Measurements from ENCODE around the gene CD22.

CD22 gene

GRCh38 chr19:35304036-35304435 lies 25.0 kb upstream of the CD22 start:
- Histone ChIP-seq H3K9ac (ENCODE audit: low read depth in 1 of 2, low read length in 2 of 2) (no peak overlapping the region), H3K9me3 (ENCODE audit: control insufficient read depth in 1 of 2, low read length in 2 of 2) (no peaks in the 10 kb centered on the region), H3K36me3 (ENCODE audit: control insufficient read depth in 1 of 2, insufficient read depth in 2 of 2, low read length in 2 of 2) (no peaks in the 10 kb centered on the region), H3K27ac (ENCODE audit: low read depth, low read length) (no peak overlapping the region), H3K4me3 (ENCODE audit: low read depth in 1 of 2, low read length in 2 of 2) (no peak overlapping the region), H3K4me1 (ENCODE audit: control insufficient read depth in 1 of 2, insufficient read depth in 2 of 2, low read length in 2 of 2) (peaks cover 0 to under 1% of the 10 kb centered on the region in 2 donors), H3K27me3 (ENCODE audit: control insufficient read depth in 1 of 2, insufficient read depth in 2 of 2, low read length in 2 of 2) (no peaks in the 10 kb centered on the region)

GRCh38 chr19:35305181-35305580 lies 23.8 kb upstream of the CD22 start:
- Histone ChIP-seq H3K9ac (ENCODE audit: low read depth in 1 of 2, low read length in 2 of 2) (no peak overlapping the region), H3K27ac (ENCODE audit: low read depth, low read length) (no peak overlapping the region), H3K4me1 (ENCODE audit: control insufficient read depth in 1 of 2, insufficient read depth in 2 of 2, low read length in 2 of 2) (peaks cover 0 to 8% of the 10 kb centered on the region in 2 donors), H3K36me3 (ENCODE audit: control insufficient read depth in 1 of 2, insufficient read depth in 2 of 2, low read length in 2 of 2) (no peaks in the 10 kb centered on the region), H3K4me3 (ENCODE audit: low read depth in 1 of 2, low read length in 2 of 2) (no peak overlapping the region), H3K9me3 (ENCODE audit: control insufficient read depth in 1 of 2, low read length in 2 of 2) (no peaks in the 10 kb centered on the region), H3K27me3 (ENCODE audit: control insufficient read depth in 1 of 2, insufficient read depth in 2 of 2, low read length in 2 of 2) (no peaks in the 10 kb centered on the region)

GRCh38 chr19:35306473-35307246 lies 22.3 kb upstream of the CD22 start:
- Histone ChIP-seq H3K36me3 (ENCODE audit: control insufficient read depth in 1 of 2, insufficient read depth in 2 of 2, low read length in 2 of 2) (no peaks in the 10 kb centered on the region), H3K4me3 (ENCODE audit: low read depth in 1 of 2, low read length in 2 of 2) (no peak overlapping the region), H3K9me3 (ENCODE audit: control insufficient read depth in 1 of 2, low read length in 2 of 2) (no peaks in the 10 kb centered on the region), H3K9ac (ENCODE audit: low read depth in 1 of 2, low read length in 2 of 2) (no peak overlapping the region), H3K27ac (ENCODE audit: low read depth, low read length) (no peak overlapping the region), H3K4me1 (ENCODE audit: control insufficient read depth in 1 of 2, insufficient read depth in 2 of 2, low read length in 2 of 2) (peaks cover 0 to 8% of the 10 kb centered on the region in 2 donors), H3K27me3 (ENCODE audit: control insufficient read depth in 1 of 2, insufficient read depth in 2 of 2, low read length in 2 of 2) (no peaks in the 10 kb centered on the region)

GRCh38 chr19:35307931-35308330 lies 21.1 kb upstream of the CD22 start:
- Histone ChIP-seq H3K36me3 (ENCODE audit: control insufficient read depth in 1 of 2, insufficient read depth in 2 of 2, low read length in 2 of 2) (no peaks in the 10 kb centered on the region), H3K27me3 (ENCODE audit: control insufficient read depth in 1 of 2, insufficient read depth in 2 of 2, low read length in 2 of 2) (no peaks in the 10 kb centered on the region), H3K4me3 (ENCODE audit: low read depth in 1 of 2, low read length in 2 of 2) (no peak overlapping the region), H3K27ac (ENCODE audit: low read depth, low read length) (no peak overlapping the region), H3K9ac (ENCODE audit: low read depth in 1 of 2, low read length in 2 of 2) (no peak overlapping the region), H3K9me3 (ENCODE audit: control insufficient read depth in 1 of 2, low read length in 2 of 2) (no peaks in the 10 kb centered on the region), H3K4me1 (ENCODE audit: control insufficient read depth in 1 of 2, insufficient read depth in 2 of 2, low read length in 2 of 2) (peaks cover 0 to 8% of the 10 kb centered on the region in 2 donors)

- Histone ChIP-seq H3K4me1 (ENCODE audit: control insufficient read depth in 1 of 2, insufficient read depth in 2 of 2, low read length in 2 of 2) (peaks cover 0 to 8% of the 10 kb centered on the region in 2 donors), H3K9me3 (ENCODE audit: control insufficient read depth in 1 of 2, low read length in 2 of 2) (no peaks in the 10 kb centered on the region), H3K9ac (ENCODE audit: low read depth in 1 of 2, low read length in 2 of 2) (peak overlapping the region in 1 of 2 donors; percentile 25), H3K36me3 (ENCODE audit: control insufficient read depth in 1 of 2, insufficient read depth in 2 of 2, low read length in 2 of 2) (no peaks in the 10 kb centered on the region), H3K27ac (ENCODE audit: low read depth, low read length) (no peak overlapping the region), H3K27me3 (ENCODE audit: control insufficient read depth in 1 of 2, insufficient read depth in 2 of 2, low read length in 2 of 2) (no peaks in the 10 kb centered on the region), H3K4me3 (ENCODE audit: low read depth in 1 of 2, low read length in 2 of 2) (no peak overlapping the region)
Observed at GRCh38 chr19:35308910-35309309, 20.1 kb upstream of the CD22 start.

- no peaks in the 10 kb centered on the region for H3K36me3 ChIP-seq (ENCODE audit: control insufficient read depth in 1 of 2, insufficient read depth in 2 of 2, low read length in 2 of 2)
- no peak overlapping the region for H3K9ac ChIP-seq (ENCODE audit: low read depth in 1 of 2, low read length in 2 of 2)
- H3K27ac ChIP-seq (ENCODE audit: low read depth, low read length) = no peak overlapping the region
Observed at GRCh38 chr19:35309481-35310279, 19.3 kb upstream of the CD22 start.

GRCh38 chr19:35310331-35310730 lies 18.7 kb upstream of the CD22 start:
- Histone ChIP-seq H3K27ac (ENCODE audit: low read depth, low read length) (no peak overlapping the region), H3K4me3 (ENCODE audit: low read depth in 1 of 2, low read length in 2 of 2) (no peak overlapping the region), H3K36me3 (ENCODE audit: control insufficient read depth in 1 of 2, insufficient read depth in 2 of 2, low read length in 2 of 2) (no peaks in the 10 kb centered on the region)

More at GRCh38 chr19:35309481-35310279, 19.3 kb upstream of the CD22 start:
- Histone ChIP-seq H3K27me3 (ENCODE audit: control insufficient read depth in 1 of 2, insufficient read depth in 2 of 2, low read length in 2 of 2) (no peaks in the 10 kb centered on the region), H3K9me3 (ENCODE audit: control insufficient read depth in 1 of 2, low read length in 2 of 2) (no peaks in the 10 kb centered on the region), H3K4me3 (ENCODE audit: low read depth in 1 of 2, low read length in 2 of 2) (no peak overlapping the region), H3K4me1 (ENCODE audit: control insufficient read depth in 1 of 2, insufficient read depth in 2 of 2, low read length in 2 of 2) (peaks cover 0 to 8% of the 10 kb centered on the region in 2 donors)

GRCh38 chr19:35310811-35311465 lies 18.0 kb upstream of the CD22 start:
- peaks cover 0 to 8% of the 10 kb centered on the region in 2 donors for H3K4me1 ChIP-seq (ENCODE audit: control insufficient read depth in 1 of 2, insufficient read depth in 2 of 2, low read length in 2 of 2)

More at GRCh38 chr19:35310331-35310730, 18.7 kb upstream of the CD22 start:
- Histone ChIP-seq H3K4me1 (ENCODE audit: control insufficient read depth in 1 of 2, insufficient read depth in 2 of 2, low read length in 2 of 2) (peaks cover 0 to 8% of the 10 kb centered on the region in 2 donors), H3K9me3 (ENCODE audit: control insufficient read depth in 1 of 2, low read length in 2 of 2) (no peaks in the 10 kb centered on the region), H3K9ac (ENCODE audit: low read depth in 1 of 2, low read length in 2 of 2) (no peak overlapping the region), H3K27me3 (ENCODE audit: control insufficient read depth in 1 of 2, insufficient read depth in 2 of 2, low read length in 2 of 2) (no peaks in the 10 kb centered on the region)

GRCh38 chr19:35311901-35312665 lies 16.9 kb upstream of the CD22 start:
- Histone ChIP-seq H3K9ac (ENCODE audit: low read depth in 1 of 2, low read length in 2 of 2) (no peak overlapping the region), H3K36me3 (ENCODE audit: control insufficient read depth in 1 of 2, insufficient read depth in 2 of 2, low read length in 2 of 2) (no peaks in the 10 kb centered on the region), H3K27me3 (ENCODE audit: control insufficient read depth in 1 of 2, insufficient read depth in 2 of 2, low read length in 2 of 2) (no peaks in the 10 kb centered on the region), H3K9me3 (ENCODE audit: control insufficient read depth in 1 of 2, low read length in 2 of 2) (no peaks in the 10 kb centered on the region), H3K27ac (ENCODE audit: low read depth, low read length) (no peak overlapping the region), H3K4me3 (ENCODE audit: low read depth in 1 of 2, low read length in 2 of 2) (no peak overlapping the region), H3K4me1 (ENCODE audit: control insufficient read depth in 1 of 2, insufficient read depth in 2 of 2, low read length in 2 of 2) (peaks cover 0 to 14% of the 10 kb centered on the region in 2 donors)

More at GRCh38 chr19:35310811-35311465, 18.0 kb upstream of the CD22 start:
- H3K4me3 ChIP-seq (ENCODE audit: low read depth in 1 of 2, low read length in 2 of 2) = no peak overlapping the region
- no peaks in the 10 kb centered on the region for H3K27me3 ChIP-seq (ENCODE audit: control insufficient read depth in 1 of 2, insufficient read depth in 2 of 2, low read length in 2 of 2)
- no peaks in the 10 kb centered on the region for H3K9me3 ChIP-seq (ENCODE audit: control insufficient read depth in 1 of 2, low read length in 2 of 2)
- H3K36me3 ChIP-seq (ENCODE audit: control insufficient read depth in 1 of 2, insufficient read depth in 2 of 2, low read length in 2 of 2) = no peaks in the 10 kb centered on the region
- H3K27ac ChIP-seq (ENCODE audit: low read depth, low read length) = no peak overlapping the region
- no peak overlapping the region for H3K9ac ChIP-seq (ENCODE audit: low read depth in 1 of 2, low read length in 2 of 2)

Measured in duodenal mucosa (tissue), 2 donors.